Cardiac fibroblast (primary cell): Measurements from ENCODE around the gene HSPA12A.

ENCODE experiments used
- DNase-seq, 2 donors: peaks; one replicate each; pipeline versions ENCODE4 v3.0.0 to v3.0.0-alpha.2; 2010; ENCODE audit warnings: low read depth in 2 of 2
- H3K4me3 ChIP-seq, 2 donors: replicated peaks in 1 of 2; 1 replicate in 1 of 2; 2 replicates in 1 of 2; pipeline ENCODE4 v1.5.1; 2011; ENCODE audit warnings: low read depth in 2 of 2, low read length in 2 of 2, mild to moderate bottlenecking in 2 of 2, moderate library complexity in 1 of 2
- CTCF ChIP-seq: IDR thresholded peaks from one replicate; pipeline ENCODE4 v1.5.1; 2011; ENCODE audit warnings: low read depth, mild to moderate bottlenecking, low read length, inconsistent platforms

HSPA12A gene

GRCh38 chr10:116785282-116785681 lies 42.9 kb upstream of the HSPA12A start:
- TF ChIP-seq CTCF = no peak
- no peak overlapping the region for H3K4me3 ChIP-seq
- DNase-seq = no peak

- H3K4me3 ChIP-seq = no peak overlapping the region
- no peak for TF ChIP-seq CTCF
- no peak for DNase-seq
Measured at GRCh38 chr10:116784651-116785050, 42.3 kb upstream of the HSPA12A start.

DNA sequence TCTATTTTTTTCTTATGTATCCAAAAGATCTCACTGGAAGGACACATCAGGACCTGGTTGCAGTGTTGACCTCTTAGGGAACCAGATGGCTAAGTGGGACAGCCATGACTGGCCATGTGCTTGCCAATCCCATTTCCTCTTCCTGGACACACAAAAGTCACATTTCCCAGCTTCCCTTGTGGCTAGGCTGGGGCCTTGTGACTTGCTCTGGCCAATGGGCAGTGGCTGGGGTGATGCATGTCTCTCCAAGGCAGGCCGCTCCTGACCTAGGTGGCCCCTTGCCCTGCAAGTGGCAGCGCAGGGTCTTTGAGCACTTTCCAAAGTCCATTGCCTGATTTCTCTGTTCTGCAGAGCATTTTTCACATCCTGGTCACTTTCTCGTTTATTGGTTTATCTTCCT lies 41.7 kb upstream of the HSPA12A start:
- no peak for DNase-seq

GRCh38 chr10:116783011-116783655 lies 40.8 kb upstream of the HSPA12A start:
- peak in 1 of 2 donors; percentile 34 for DNase-seq
- no peak overlapping the region for H3K4me3 ChIP-seq
- TF ChIP-seq CTCF = no peak

More for the DNA sequence above, 41.7 kb upstream of the HSPA12A start:
- no peak overlapping the region for H3K4me3 ChIP-seq
- no peak for TF ChIP-seq CTCF

- no peak overlapping the region for H3K4me3 ChIP-seq
- DNase-seq = no peak
- TF ChIP-seq CTCF = no peak
Measured at GRCh38 chr10:116781370-116781884, 39.1 kb upstream of the HSPA12A start.

DNA sequence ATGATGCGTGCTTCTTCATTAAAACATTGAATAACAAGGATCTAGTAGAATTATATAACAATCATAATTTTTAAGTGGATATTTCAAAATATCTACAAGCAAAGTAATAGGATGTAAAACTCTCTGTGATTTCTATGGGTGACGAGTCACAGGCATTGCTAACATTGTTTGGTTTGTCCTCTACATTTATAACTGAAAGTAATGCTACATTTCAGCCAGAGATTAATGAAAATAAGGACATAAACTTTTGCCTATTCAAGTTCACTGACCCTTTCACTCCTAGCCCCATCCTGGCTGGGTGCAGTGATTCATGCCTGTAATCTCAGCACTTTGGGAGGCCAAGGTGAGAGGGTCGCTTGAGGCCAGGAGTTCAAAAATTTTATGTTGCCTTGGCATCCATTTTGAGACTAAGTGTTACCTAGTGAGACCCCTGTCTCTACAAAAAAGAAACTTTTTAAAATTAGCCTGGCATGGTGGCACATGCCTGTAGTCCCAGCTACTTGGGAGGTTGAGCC lies 38.4 kb upstream of the HSPA12A start:
- no peak for TF ChIP-seq CTCF
- H3K4me3 ChIP-seq = no peak overlapping the region
- no peak for DNase-seq
